GM13977 (cell line): ENCODE measurements around the gene LDAH.

Experiments used
- DNase-seq: peaks from one replicate; pipeline ENCODE4 v3.0.0; 2012; ENCODE audit warnings: low spot score
- CTCF ChIP-seq: IDR thresholded peaks from 2 replicates; pipeline ENCODE4 v1.5.1; 2012; ENCODE audit warnings: mild to moderate bottlenecking, control low read depth; ENCODE audit not compliant: insufficient read depth; ENCODE audit errors: extremely low read depth, missing control alignments
- in situ Hi-C: fragments of 300-500 bp; cut with MboI; formaldehyde crosslinking; loops from one replicate; pipeline ENCODE4 v1.12.0; 2022; ENCODE audit warnings: low sequenced_read_pairs, low pct_unique_long_range_greater_than_20kb, mixed read lengths, inconsistent platforms; ENCODE audit not compliant: unreplicated experiment

The LDAH gene

GRCh38 chr2:20707601-20708000 is 115.3 kb downstream of the LDAH start:
- in situ Hi-C loops = no loop called here
- no peak for DNase-seq
- no peak for TF ChIP-seq CTCF

GRCh38 chr2:20706786-20707185 is 116.1 kb downstream of the LDAH start:
- no peak for DNase-seq
- no peak for TF ChIP-seq CTCF
- in situ Hi-C loops = no loop called here

GRCh38 chr2:20706217-20706616 is 116.7 kb downstream of the LDAH start:
- no peak for DNase-seq
- TF ChIP-seq CTCF = no peak
- in situ Hi-C loops = no loop called here

GRCh38 chr2:20704886-20705285 is 118.0 kb downstream of the LDAH start:
- DNase-seq = no peak
- in situ Hi-C loops = no loop called here
- no peak for TF ChIP-seq CTCF

GRCh38 chr2:20702563-20702962 is 120.3 kb downstream of the LDAH start:
- TF ChIP-seq CTCF = no peak
- DNase-seq = no peak
- in situ Hi-C loops = no loop called here

- TF ChIP-seq CTCF = no peak
- in situ Hi-C loops = no loop called here
- no peak for DNase-seq
Measured at GRCh38 chr2:20698916-20699613, 123.8 kb downstream of the LDAH start.

- no peak for TF ChIP-seq CTCF
- DNase-seq = no peak
- in situ Hi-C loops = no loop called here
Measured at GRCh38 chr2:20697322-20697934, 125.5 kb downstream of the LDAH start.
